Glutamatergic neuron (in vitro differentiated cells): Measurements from ENCODE around the gene SLC24A2. TPM values are rescaled to one million over a fixed set of nuclear protein-coding genes. Genes with fewer than 3 reads are reported as not detected.

Source experiments
- DNase-seq: peaks from one replicate; pipeline ENCODE4 v3.0.0; 2022
- H3K27ac Mint-ChIP-seq: one replicate; pipeline ENCODE4 v1.8.0; 2020; ENCODE audit warnings: mild to moderate bottlenecking, mixed read lengths, inconsistent platforms; ENCODE audit not compliant: unreplicated experiment
- H3K27me3 Mint-ChIP-seq: one replicate; pipeline ENCODE4 v1.8.0; 2020; ENCODE audit warnings: mild to moderate bottlenecking, moderate library complexity, mixed read lengths, inconsistent platforms; ENCODE audit not compliant: unreplicated experiment
- H3K36me3 Mint-ChIP-seq: one replicate; pipeline ENCODE4 v1.8.0; 2020; ENCODE audit warnings: mild to moderate bottlenecking, mixed read lengths, inconsistent platforms; ENCODE audit not compliant: unreplicated experiment
- H3K4me1 Mint-ChIP-seq: one replicate; pipeline ENCODE4 v1.8.0; 2020; ENCODE audit warnings: mild to moderate bottlenecking, low read depth, mixed read lengths, inconsistent platforms; ENCODE audit not compliant: unreplicated experiment
- H3K4me3 Mint-ChIP-seq: one replicate; pipeline ENCODE4 v1.8.0; 2020; ENCODE audit warnings: mild to moderate bottlenecking, mixed read lengths, inconsistent platforms; ENCODE audit not compliant: unreplicated experiment
- H3K9me3 Mint-ChIP-seq: one replicate; pipeline ENCODE4 v1.8.0; 2020; ENCODE audit warnings: mild to moderate bottlenecking, moderate library complexity, mixed read lengths, inconsistent platforms; ENCODE audit not compliant: unreplicated experiment
- total RNA-seq: library from RNA; stranded (reverse); fragmentation: NEBNext Ultra II Directional; extraction: Animal tissue kit (Norgen Biotek cat#: 25700); gene quantifications from one replicate; pipeline ENCODE4 v1.2.1, GENCODE V29; 2021; ENCODE audit not compliant: unreplicated experiment
- TF ChIP-seq, protein P1 (sequence below): fragments of 200-600 bp; sonication (generic); IDR thresholded peaks from one replicate; pipeline ENCODE4 v1.5.0; 2021; ENCODE audit not compliant: partially characterized antibody, unreplicated experiment

The SLC24A2 gene
- total RNA-seq, 1 donor from 2014 or later: 5.1 TPM

DNA sequence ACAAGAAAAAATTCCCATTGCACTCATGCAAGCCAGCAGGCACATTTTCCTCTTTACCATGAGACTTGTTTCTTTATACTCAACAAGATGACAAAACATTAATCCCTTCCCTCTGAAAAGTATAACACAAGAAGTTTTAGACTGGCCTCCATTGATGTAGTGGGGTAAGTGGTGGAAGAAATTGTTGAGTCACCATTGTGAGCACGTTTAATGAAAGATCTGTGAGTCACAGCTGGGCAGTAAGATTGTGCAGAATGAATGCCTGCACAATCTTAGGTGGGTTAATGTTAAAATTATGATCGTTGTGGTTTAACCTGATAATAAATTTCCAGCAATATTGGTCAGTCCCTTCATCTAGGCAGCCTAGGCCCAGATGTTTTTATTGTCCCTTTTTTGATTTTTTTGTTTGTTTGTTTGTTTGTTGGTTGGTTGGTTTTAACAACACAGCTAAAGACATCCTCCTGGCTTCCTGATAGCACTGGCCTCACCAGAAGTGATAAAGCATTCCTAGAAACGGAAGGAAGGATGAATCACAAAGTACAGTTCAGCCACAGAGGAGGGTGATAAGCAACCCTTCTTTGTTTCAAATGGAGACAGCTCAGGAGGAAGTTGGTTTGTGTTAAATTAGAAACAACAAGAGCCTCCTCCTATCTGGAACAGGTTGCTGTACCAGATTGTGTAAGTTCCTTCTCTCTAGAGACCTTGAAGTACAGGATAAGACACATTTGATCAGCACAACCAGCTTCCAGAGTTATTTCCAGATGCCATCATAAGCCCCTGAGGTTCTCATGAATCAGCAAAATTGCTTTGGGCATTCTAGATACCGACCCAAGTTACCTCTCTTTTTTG, 40.3 kb downstream of the SLC24A2 start:
- Mint-ChIP-seq H3K27me3 (peaks cover 2% of the 10 kb centered on the region), H3K9me3 (peaks cover 2% of the 10 kb centered on the region), H3K4me1 (peaks cover 15% of the 10 kb centered on the region), H3K4me3 (no peak overlapping the region), H3K36me3 (no peaks in the 10 kb centered on the region), H3K27ac (no peak overlapping the region)
- TF ChIP-seq, protein P1, sequence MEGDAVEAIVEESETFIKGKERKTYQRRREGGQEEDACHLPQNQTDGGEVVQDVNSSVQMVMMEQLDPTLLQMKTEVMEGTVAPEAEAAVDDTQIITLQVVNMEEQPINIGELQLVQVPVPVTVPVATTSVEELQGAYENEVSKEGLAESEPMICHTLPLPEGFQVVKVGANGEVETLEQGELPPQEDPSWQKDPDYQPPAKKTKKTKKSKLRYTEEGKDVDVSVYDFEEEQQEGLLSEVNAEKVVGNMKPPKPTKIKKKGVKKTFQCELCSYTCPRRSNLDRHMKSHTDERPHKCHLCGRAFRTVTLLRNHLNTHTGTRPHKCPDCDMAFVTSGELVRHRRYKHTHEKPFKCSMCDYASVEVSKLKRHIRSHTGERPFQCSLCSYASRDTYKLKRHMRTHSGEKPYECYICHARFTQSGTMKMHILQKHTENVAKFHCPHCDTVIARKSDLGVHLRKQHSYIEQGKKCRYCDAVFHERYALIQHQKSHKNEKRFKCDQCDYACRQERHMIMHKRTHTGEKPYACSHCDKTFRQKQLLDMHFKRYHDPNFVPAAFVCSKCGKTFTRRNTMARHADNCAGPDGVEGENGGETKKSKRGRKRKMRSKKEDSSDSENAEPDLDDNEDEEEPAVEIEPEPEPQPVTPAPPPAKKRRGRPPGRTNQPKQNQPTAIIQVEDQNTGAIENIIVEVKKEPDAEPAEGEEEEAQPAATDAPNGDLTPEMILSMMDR: no peak
- no peak for DNase-seq

DNA sequence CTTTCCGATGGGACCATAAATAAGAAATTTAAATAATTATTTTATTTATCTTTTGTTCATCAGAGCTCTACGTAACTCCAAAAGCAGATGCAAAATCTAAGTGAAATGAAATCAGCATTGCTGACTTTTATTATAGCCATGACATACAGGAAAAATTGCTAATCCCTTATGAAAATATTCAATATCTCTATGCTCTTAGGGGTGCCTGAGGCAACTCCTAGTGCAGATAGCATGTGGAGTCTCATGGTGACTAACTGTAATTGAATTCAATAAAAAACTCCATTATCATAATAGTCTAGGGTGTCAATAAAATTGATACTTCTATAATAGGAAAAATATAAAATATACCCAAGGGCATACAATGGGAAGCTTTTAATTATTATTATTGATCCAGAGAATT, 42.6 kb downstream of the SLC24A2 start:
- TF ChIP-seq, protein P1: no peak
- peaks cover 2% of the 10 kb centered on the region for H3K9me3 Mint-ChIP-seq
- H3K27ac Mint-ChIP-seq: no peak overlapping the region
- H3K27me3 Mint-ChIP-seq: peaks cover 2% of the 10 kb centered on the region
- peaks cover 17% of the 10 kb centered on the region for H3K4me1 Mint-ChIP-seq
- no peak overlapping the region for H3K4me3 Mint-ChIP-seq
- DNase-seq: no peak
- H3K36me3 Mint-ChIP-seq: no peaks in the 10 kb centered on the region

DNA sequence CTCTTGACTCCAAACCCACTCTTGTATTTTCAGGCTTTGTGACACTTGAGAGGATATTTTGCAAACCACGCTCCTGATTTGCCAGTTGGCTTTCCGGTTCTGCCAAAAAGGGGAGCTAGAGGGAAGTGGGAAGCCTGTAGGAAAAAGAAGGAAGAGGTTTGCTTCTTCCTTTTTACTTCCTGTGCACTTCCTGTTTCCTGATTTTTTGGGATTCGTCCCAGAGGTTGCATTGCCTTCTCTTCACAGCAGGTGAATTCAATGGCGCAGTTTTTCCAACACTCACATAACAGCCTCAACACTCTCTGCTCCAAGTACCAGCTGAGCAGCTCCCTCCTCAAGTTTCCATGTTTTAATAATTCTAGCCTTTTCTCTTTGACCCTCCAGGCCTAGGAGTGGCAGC, 47.7 kb downstream of the SLC24A2 start:
- peaks cover 10% of the 10 kb centered on the region for H3K4me1 Mint-ChIP-seq
- H3K4me3 Mint-ChIP-seq: no peak overlapping the region
- TF ChIP-seq, protein P1: no peak
- no peak for DNase-seq
- peak overlapping the region; percentile 16 for H3K27ac Mint-ChIP-seq
- peaks cover 2% of the 10 kb centered on the region for H3K9me3 Mint-ChIP-seq
- H3K27me3 Mint-ChIP-seq: no peaks in the 10 kb centered on the region
- no peaks in the 10 kb centered on the region for H3K36me3 Mint-ChIP-seq
